ENCODE results near the gene ICA1L. TPM values are rescaled to one million over a fixed set of nuclear protein-coding genes. Genes with fewer than 3 reads are reported as not detected.

Gene ICA1L
- 3.7 and 5.9 TPM in 2 replicates for polyA plus RNA-seq (2012; rRNA removed)
- 3.9 and 4.1 TPM in 2 replicates for polyA plus RNA-seq (2012; cell fraction: cytosol; rRNA removed)
- polyA plus RNA-seq (2012; cell fraction: nucleus; rRNA removed) = 11.5 and 20.8 TPM in 2 replicates

- peaks cover 17% of the 10 kb centered on the region for H3F3A ChIP-seq (replicated peaks; ENCODE audit: insufficient read depth)
- H3K4me1 ChIP-seq (ENCODE audit: control insufficient read depth in 1 of 2, insufficient read depth in 2 of 2, low read depth in 1 of 2, low read length in 1 of 2) = no peaks in the 10 kb centered on the region; a peak in 2 of 4 replicates
- peak within 1 kb of the TSS; percentile 82 to 86 for H3K27ac ChIP-seq (ENCODE audit: low read depth in 2 of 2, low read length in 1 of 2)
- H2AFZ ChIP-seq (ENCODE audit: low read depth) = peak within 1 kb of the TSS; percentile 96
- H3K4me2 ChIP-seq = peak within 1 kb of the TSS; percentile 89
- TF ChIP-seq RXRA (IDR thresholded peaks at IDR 0.05; ENCODE audit: borderline replicate concordance, low read depth) = no peak
- TF ChIP-seq MAX (IDR thresholded peaks at IDR 0.05; ENCODE audit: low read depth) = 0 out of 2 replicates have a peak, but pooled peaks have one; percentile 27
- 0 out of 2 replicates have a peak, but pooled peaks have one; percentile 46 for TF ChIP-seq FOXM1 (IDR thresholded peaks at IDR 0.05; ENCODE audit: low read depth)
- TF ChIP-seq NRF1 (IDR thresholded peaks at IDR 0.05; ENCODE audit: low read depth, low read length) = peak; percentile 49
- peak; percentile 72 for TF ChIP-seq MXI1 (IDR thresholded peaks at IDR 0.05; ENCODE audit: low read depth, low read length)
- TF ChIP-seq ZBTB33 (IDR thresholded peaks at IDR 0.05; ENCODE audit: borderline replicate concordance, low read depth) = no peak
- no peak for TF ChIP-seq REST (IDR thresholded peaks at IDR 0.05; ENCODE audit: low read depth, low read length)
- peak; percentile 71; the same call in 1 of the 2 replicates for TF ChIP-seq SIN3A (IDR thresholded peaks at IDR 0.05; ENCODE audit: borderline replicate concordance, low read depth, low read length)
- no peak for TF ChIP-seq RAD21 (IDR thresholded peaks at IDR 0.05; ENCODE audit: low read length)
- 0% methylated on average over 18 of the region's 93 CpGs for WGBS (ENCODE audit: low lambda C conversion rate)
- no peaks in the 10 kb centered on the region for H4K20me1 ChIP-seq (ENCODE audit: insufficient read depth)
- H3K36me3 ChIP-seq (replicated peaks in 1 of 2; ENCODE audit: control insufficient read depth in 1 of 2, insufficient read depth in 2 of 2, low read length in 1 of 2) = no peaks in the 10 kb centered on the region
- ChIA-PET CTCF (interaction anchor here (0.8 to 2.2 kb wide), 11 partner anchors 8 to 303 kb away, joined by 3 to 28 read pairs (median 3); no protein-coding TSS in a partner anchor), POLR2A (interaction anchor here (1.3 kb wide), 2 partner anchors 12 to 367 kb away, joined by 4 read pairs; partner anchors contain the start of gene CYP20A1)
- no peaks in the 10 kb centered on the region; the same call in 1 of the 2 replicates for H3K79me2 ChIP-seq (ENCODE audit: insufficient read depth)
- H3K27me3 ChIP-seq (ENCODE audit: insufficient read depth) = no peaks in the 10 kb centered on the region
- peak within 1 kb of the TSS; percentile 90 for H3K9ac ChIP-seq
- DNase-seq = peak; percentile 90
- no peaks in the 10 kb centered on the region for H3K9me2 ChIP-seq
- peak within 1 kb of the TSS; percentile 90 to 91 for H3K4me3 ChIP-seq (ENCODE audit: low read depth in 2 of 2, low read length in 1 of 2)
- H3K9me3 ChIP-seq = no peaks in the 10 kb centered on the region
Measured at GRCh38 chr2:202871300-202872141, at the start of gene ICA1L. ICA1L (minus strand) TSS chr2:202871766; CDS start chr2:202829009, 42,757 bp downstream.
